Activated naive CD8-positive, alpha-beta T cell treated with anti-CD3 and anti-CD28 coated beads, Interleukin-2, amount 50 U/mL, for 24 hours (primary cell): ENCODE measurements around the gene TIMM13.

Experiments used
- ATAC-seq: fragments of 150-1000 bp; cut with Tn5 transposase; one replicate; pipeline ENCODE4 v1.10.0; 2021
- DNase-seq: peaks from one replicate; pipeline ENCODE4 v3.0.0; 2021
- H3K27ac Mint-ChIP-seq: one replicate; pipeline ENCODE4 v1.8.0; 2021; ENCODE audit warnings: mild to moderate bottlenecking, mixed read lengths
- H3K27me3 Mint-ChIP-seq: one replicate; pipeline ENCODE4 v1.8.0; 2021; ENCODE audit warnings: mixed read lengths
- H3K36me3 Mint-ChIP-seq: one replicate; pipeline ENCODE4 v1.8.0; 2021; ENCODE audit warnings: low read depth, mixed read lengths
- H3K4me1 Mint-ChIP-seq: one replicate; pipeline ENCODE4 v1.8.0; 2021; ENCODE audit warnings: mixed read lengths
- H3K4me3 Mint-ChIP-seq: one replicate; pipeline ENCODE4 v1.8.0; 2021; ENCODE audit warnings: mild to moderate bottlenecking, moderate library complexity, mixed read lengths
- H3K9me3 Mint-ChIP-seq: one replicate; pipeline ENCODE4 v1.8.0; 2021; ENCODE audit warnings: mixed read lengths

Gene TIMM13

GRCh38 chr19:2444251-2445002, 17.0 kb upstream of the TIMM13 start:
- H3K27ac Mint-ChIP-seq, result no peak overlapping the region
- no peaks in the 10 kb centered on the region for H3K9me3 Mint-ChIP-seq
- DNase-seq, result no peak
- H3K36me3 Mint-ChIP-seq, result peaks cover 22% of the 10 kb centered on the region
- H3K4me1 Mint-ChIP-seq, result peaks cover 14% of the 10 kb centered on the region
- H3K27me3 Mint-ChIP-seq, result no peaks in the 10 kb centered on the region
- ATAC-seq, result no peak
- no peak overlapping the region for H3K4me3 Mint-ChIP-seq

- no peak overlapping the region for H3K4me3 Mint-ChIP-seq
- H3K4me1 Mint-ChIP-seq, result peaks cover 14% of the 10 kb centered on the region
- H3K36me3 Mint-ChIP-seq, result peaks cover 18% of the 10 kb centered on the region
- no peak for ATAC-seq
- no peaks in the 10 kb centered on the region for H3K27me3 Mint-ChIP-seq
- DNase-seq, result no peak
- no peak overlapping the region for H3K27ac Mint-ChIP-seq
- no peaks in the 10 kb centered on the region for H3K9me3 Mint-ChIP-seq
Observed at GRCh38 chr19:2443785-2444182, 16.4 kb upstream of the TIMM13 start.

GRCh38 chr19:2443116-2443784, 15.9 kb upstream of the TIMM13 start:
- no peak overlapping the region for H3K27ac Mint-ChIP-seq

GRCh38 chr19:2441096-2441752, 13.8 kb upstream of the TIMM13 start:
- Mint-ChIP-seq H3K27ac (no peak overlapping the region), H3K27me3 (no peaks in the 10 kb centered on the region), H3K9me3 (no peaks in the 10 kb centered on the region), H3K36me3 (peaks cover 18% of the 10 kb centered on the region), H3K4me3 (no peak overlapping the region), H3K4me1 (peaks cover under 1% of the 10 kb centered on the region)
- DNase-seq (no peak), ATAC-seq (no peak)

More at GRCh38 chr19:2443116-2443784, 15.9 kb upstream of the TIMM13 start:
- Mint-ChIP-seq H3K4me1 (peaks cover 14% of the 10 kb centered on the region), H3K36me3 (peaks cover 16% of the 10 kb centered on the region), H3K27me3 (no peaks in the 10 kb centered on the region), H3K9me3 (no peaks in the 10 kb centered on the region), H3K4me3 (no peak overlapping the region)
- DNase-seq (no peak), ATAC-seq (no peak)

- Mint-ChIP-seq H3K4me3 (no peak overlapping the region), H3K36me3 (peaks cover 18% of the 10 kb centered on the region), H3K27ac (peak overlapping the region; percentile 23), H3K4me1 (no peaks in the 10 kb centered on the region), H3K27me3 (no peaks in the 10 kb centered on the region), H3K9me3 (no peaks in the 10 kb centered on the region)
- ATAC-seq (no peak), DNase-seq (no peak)
Observed at GRCh38 chr19:2440515-2440914, 13.1 kb upstream of the TIMM13 start.

- no peaks in the 10 kb centered on the region for H3K27me3 Mint-ChIP-seq
- H3K4me1 Mint-ChIP-seq, result no peaks in the 10 kb centered on the region
- no peak overlapping the region for H3K4me3 Mint-ChIP-seq
- H3K9me3 Mint-ChIP-seq, result no peaks in the 10 kb centered on the region
- DNase-seq (no peak), ATAC-seq (no peak)
- no peak overlapping the region for H3K27ac Mint-ChIP-seq
- peaks cover 20% of the 10 kb centered on the region for H3K36me3 Mint-ChIP-seq
Observed at GRCh38 chr19:2438178-2438577, 10.8 kb upstream of the TIMM13 start.

GRCh38 chr19:2436926-2437325, 9.5 kb upstream of the TIMM13 start:
- Mint-ChIP-seq H3K4me1 (no peaks in the 10 kb centered on the region), H3K27ac (no peak overlapping the region), H3K9me3 (no peaks in the 10 kb centered on the region), H3K36me3 (peaks cover 17% of the 10 kb centered on the region), H3K27me3 (no peaks in the 10 kb centered on the region), H3K4me3 (no peak overlapping the region)
- DNase-seq, result no peak
- no peak for ATAC-seq

GRCh38 chr19:2436384-2436783, 9.0 kb upstream of the TIMM13 start:
- H3K36me3 Mint-ChIP-seq, result peaks cover 18% of the 10 kb centered on the region
- H3K27ac Mint-ChIP-seq, result no peak overlapping the region
- no peak for ATAC-seq
- no peaks in the 10 kb centered on the region for H3K4me1 Mint-ChIP-seq
- H3K4me3 Mint-ChIP-seq, result no peak overlapping the region
- H3K9me3 Mint-ChIP-seq, result no peaks in the 10 kb centered on the region
- H3K27me3 Mint-ChIP-seq, result no peaks in the 10 kb centered on the region
- no peak for DNase-seq

- no peaks in the 10 kb centered on the region for H3K27me3 Mint-ChIP-seq
- peaks cover 17% of the 10 kb centered on the region for H3K36me3 Mint-ChIP-seq
- H3K4me3 Mint-ChIP-seq, result no peak overlapping the region
- no peaks in the 10 kb centered on the region for H3K4me1 Mint-ChIP-seq
- no peaks in the 10 kb centered on the region for H3K9me3 Mint-ChIP-seq
- DNase-seq (no peak), ATAC-seq (no peak)
- H3K27ac Mint-ChIP-seq, result no peak overlapping the region
Observed at GRCh38 chr19:2434721-2435265, 7.4 kb upstream of the TIMM13 start.

- no peak for ATAC-seq
- H3K9me3 Mint-ChIP-seq, result no peaks in the 10 kb centered on the region
- no peaks in the 10 kb centered on the region for H3K4me1 Mint-ChIP-seq
- no peak overlapping the region for H3K4me3 Mint-ChIP-seq
- H3K27ac Mint-ChIP-seq, result no peak overlapping the region
- no peaks in the 10 kb centered on the region for H3K27me3 Mint-ChIP-seq
- peaks cover 19% of the 10 kb centered on the region for H3K36me3 Mint-ChIP-seq
- DNase-seq, result no peak
Observed at GRCh38 chr19:2434267-2434666, 6.9 kb upstream of the TIMM13 start.

GRCh38 chr19:2433854-2434253, 6.5 kb upstream of the TIMM13 start:
- no peak for DNase-seq
- H3K27me3 Mint-ChIP-seq, result no peaks in the 10 kb centered on the region
- no peaks in the 10 kb centered on the region for H3K4me1 Mint-ChIP-seq
- H3K9me3 Mint-ChIP-seq, result no peaks in the 10 kb centered on the region
- H3K4me3 Mint-ChIP-seq, result no peak overlapping the region
- no peak overlapping the region for H3K27ac Mint-ChIP-seq
- peaks cover 19% of the 10 kb centered on the region for H3K36me3 Mint-ChIP-seq
- ATAC-seq, result no peak

- Mint-ChIP-seq H3K27ac (no peak overlapping the region), H3K4me3 (no peak overlapping the region), H3K9me3 (no peaks in the 10 kb centered on the region), H3K36me3 (peaks cover 18% of the 10 kb centered on the region), H3K4me1 (peaks cover 5% of the 10 kb centered on the region), H3K27me3 (peaks cover 3% of the 10 kb centered on the region)
- DNase-seq, result no peak
- ATAC-seq, result no peak
Observed at GRCh38 chr19:2432131-2432848, 4.9 kb upstream of the TIMM13 start.

GRCh38 chr19:2431318-2432055, 4.1 kb upstream of the TIMM13 start:
- DNase-seq, result no peak
- no peak overlapping the region for H3K27ac Mint-ChIP-seq
- H3K4me1 Mint-ChIP-seq, result peaks cover 7% of the 10 kb centered on the region
- H3K27me3 Mint-ChIP-seq, result peaks cover 3% of the 10 kb centered on the region
- no peak for ATAC-seq
- no peaks in the 10 kb centered on the region for H3K9me3 Mint-ChIP-seq
- no peak overlapping the region for H3K4me3 Mint-ChIP-seq
- H3K36me3 Mint-ChIP-seq, result peaks cover 22% of the 10 kb centered on the region
